H9 (cell line): ENCODE data around the gene SLTM. TPM values are rescaled to one million over a fixed set of nuclear protein-coding genes. Genes with fewer than 3 reads are reported as not detected.

Source experiments
- DNase-seq: peaks from one replicate; pipeline ENCODE4 v3.0.0-alpha.2; 2017
- H2AFZ ChIP-seq: one replicate; pipeline ENCODE4 v1.6.1; 2013; ENCODE audit warnings: mild to moderate bottlenecking, low read length, control low read depth, moderate library complexity
- H2AK5ac ChIP-seq: 2 replicates; pipeline ENCODE4 v1.6.1; 2013; ENCODE audit warnings: low read length, control low read depth, mixed read lengths; ENCODE audit not compliant: insufficient read length
- H2BK120ac ChIP-seq: one replicate; pipeline ENCODE4 v1.6.1; 2013; ENCODE audit warnings: low read depth, mild to moderate bottlenecking, low read length, control low read depth, inconsistent platforms; ENCODE audit not compliant: poor library complexity, severe bottlenecking
- H2BK12ac ChIP-seq: 2 replicates; pipeline ENCODE4 v1.6.1; 2013; ENCODE audit warnings: low read length, control low read depth, mixed read lengths, low read depth; ENCODE audit not compliant: insufficient read length
- H2BK15ac ChIP-seq: 2 replicates; pipeline ENCODE4 v1.6.1; 2013; ENCODE audit warnings: low read depth, low read length, control low read depth
- H2BK20ac ChIP-seq: one replicate; pipeline ENCODE4 v1.6.1; 2013; ENCODE audit warnings: low read depth, mild to moderate bottlenecking, low read length, control low read depth, inconsistent platforms; ENCODE audit not compliant: poor library complexity, severe bottlenecking
- H2BK5ac ChIP-seq: 2 replicates; pipeline ENCODE4 v1.6.1; 2013; ENCODE audit warnings: low read length, control low read depth, mixed read lengths; ENCODE audit not compliant: insufficient read length
- H3K14ac ChIP-seq: 2 replicates; pipeline ENCODE4 v1.6.1; 2013; ENCODE audit warnings: low read length, control low read depth; ENCODE audit not compliant: insufficient read depth
- H3K18ac ChIP-seq: 2 replicates; pipeline ENCODE4 v1.6.1; 2013; ENCODE audit warnings: low read depth, mild to moderate bottlenecking, mixed read lengths, low read length, control low read depth; ENCODE audit not compliant: insufficient read length
- H3K23ac ChIP-seq: 2 replicates; pipeline ENCODE4 v1.6.1; 2013; ENCODE audit warnings: low read length, control low read depth, mixed read lengths, low read depth; ENCODE audit not compliant: insufficient read length
- H3K23me2 ChIP-seq: 2 replicates; pipeline ENCODE4 v1.6.1; 2013; ENCODE audit warnings: low read depth, mild to moderate bottlenecking, mixed read lengths, low read length, control low read depth; ENCODE audit not compliant: insufficient read length, poor library complexity, severe bottlenecking
- H3K27ac ChIP-seq: 2 replicates; pipeline ENCODE4 v1.5.1; 2013; ENCODE audit warnings: low read length, control low read depth, mixed read lengths, low read depth; ENCODE audit not compliant: insufficient read length
- H3K27me3 ChIP-seq: 2 replicates; pipeline ENCODE4 v1.6.1; 2013; ENCODE audit warnings: low read length, control low read depth, inconsistent platforms; ENCODE audit not compliant: insufficient read depth
- H3K4ac ChIP-seq: 2 replicates; pipeline ENCODE4 v1.6.1; 2013; ENCODE audit warnings: low read depth, mild to moderate bottlenecking, control low read depth, inconsistent platforms, low read length, moderate library complexity
- H3K4me1 ChIP-seq: 2 replicates; pipeline ENCODE4 v1.6.1; 2013; ENCODE audit warnings: low read length, control low read depth, inconsistent platforms; ENCODE audit not compliant: insufficient read depth
- H3K4me2 ChIP-seq: 2 replicates; pipeline ENCODE4 v1.6.1; 2013; ENCODE audit warnings: low read length, control low read depth, mixed read lengths; ENCODE audit not compliant: insufficient read length, insufficient read depth
- H3K56ac ChIP-seq: 2 replicates; pipeline ENCODE4 v1.6.1; 2013; ENCODE audit warnings: low read depth, mild to moderate bottlenecking, mixed read lengths, low read length, control low read depth; ENCODE audit not compliant: insufficient read length
- H3K79me1 ChIP-seq: 2 replicates; pipeline ENCODE4 v1.6.1; 2013; ENCODE audit warnings: low read depth, mild to moderate bottlenecking, moderate library complexity, low read length, control low read depth, inconsistent platforms; ENCODE audit not compliant: insufficient read depth, poor library complexity, severe bottlenecking
- H3K79me2 ChIP-seq: 2 replicates; pipeline ENCODE4 v1.6.1; 2013; ENCODE audit warnings: low read length, control low read depth, inconsistent platforms; ENCODE audit not compliant: insufficient read depth
- H3K9ac ChIP-seq: 2 replicates; pipeline ENCODE4 v1.6.1; 2013; ENCODE audit warnings: low read length, control low read depth, mixed read lengths; ENCODE audit not compliant: insufficient read length; ENCODE audit errors: extremely low read depth
- H3K9me3 ChIP-seq: one replicate; pipeline ENCODE4 v1.6.1; 2013; ENCODE audit warnings: low read depth, low read length, inconsistent platforms; ENCODE audit not compliant: control insufficient read depth
- H3T11ph ChIP-seq: one replicate; pipeline ENCODE4 v1.6.1; 2013; ENCODE audit warnings: mild to moderate bottlenecking, low read length, control low read depth, inconsistent platforms
- H4K20me1 ChIP-seq: one replicate; pipeline ENCODE4 v1.6.1; 2013; ENCODE audit not compliant: control insufficient read depth, insufficient read length, insufficient read depth
- H4K5ac ChIP-seq: 2 replicates; pipeline ENCODE4 v1.6.1; 2013; ENCODE audit warnings: low read depth, mild to moderate bottlenecking, mixed read lengths, low read length, control low read depth; ENCODE audit not compliant: insufficient read length
- H4K8ac ChIP-seq: replicated peaks from 2 replicates; pipeline ENCODE4 v1.6.1; 2013; ENCODE audit warnings: low read length, control low read depth, mixed read lengths, low read depth; ENCODE audit not compliant: insufficient read length
- H4K91ac ChIP-seq: 2 replicates; pipeline ENCODE4 v1.6.1; 2013; ENCODE audit warnings: low read depth, mild to moderate bottlenecking, moderate library complexity, mixed read lengths, low read length, control low read depth; ENCODE audit not compliant: insufficient read length
- H3K27ac Mint-ChIP-seq, 3 experiments: 2 replicates in 2 of 3; 3 replicates in 1 of 3; pipeline ENCODE4 v1.8.0; 2020 to 2021; ENCODE audit warnings: mixed read lengths in 3 of 3, mild to moderate bottlenecking in 1 of 3, moderate library complexity in 1 of 3
- H3K27me3 Mint-ChIP-seq: 2 replicates; pipeline ENCODE4 v1.8.0; 2021; ENCODE audit warnings: low read depth, mild to moderate bottlenecking, moderate library complexity, mixed read lengths
- H3K36me3 Mint-ChIP-seq, 3 experiments: 2 replicates in 2 of 3; 3 replicates in 1 of 3; pipeline ENCODE4 v1.8.0; 2020 to 2021; ENCODE audit warnings: low read depth in 3 of 3, mixed read lengths in 3 of 3; ENCODE audit not compliant: insufficient read depth in 1 of 3
- H3K4me1 Mint-ChIP-seq, 2 experiments: 2 replicates each; pipeline ENCODE4 v1.8.0; 2020; ENCODE audit warnings: mixed read lengths in 2 of 2
- H3K4me3 Mint-ChIP-seq, 2 experiments: 2 replicates in 1 of 2; 3 replicates in 1 of 2; pipeline ENCODE4 v1.8.0; 2020 to 2021; ENCODE audit warnings: mild to moderate bottlenecking in 2 of 2, mixed read lengths in 2 of 2, moderate library complexity in 1 of 2
- H3K9me3 Mint-ChIP-seq, 2 experiments: 2 replicates in 1 of 2; 3 replicates in 1 of 2; pipeline ENCODE4 v1.8.0; 2020; ENCODE audit warnings: mild to moderate bottlenecking in 2 of 2, mixed read lengths in 2 of 2, moderate library complexity in 1 of 2
- WGBS: extraction: QIAGEN DNeasy Blood & Tissue Kit; methylation state at CpG from one replicate; pipeline ENCODE4 v1.1.7; 2013; ENCODE audit warnings: missing lambda C conversion rate, low lambda C conversion rate, mixed read lengths; ENCODE audit not compliant: insufficient read length; ENCODE audit errors: extremely low coverage; 5-methylcytosine and 5-hydroxymethylcytosine counted together
- total RNA-seq: library from RNA; stranded (reverse); gene quantifications from 2 replicates; pipeline ENCODE4 v1.2.1, GENCODE V29; 2021
- TF ChIP-seq, protein P1 (sequence below): fragments of 200-600 bp; sonication (generic); conservative IDR thresholded peaks from 3 replicates; pipeline ENCODE4 v1.8.0; 2021; ENCODE audit warnings: antibody characterized with exemption, mild to moderate bottlenecking

SLTM gene
- total RNA-seq, 1 experiment from 2014 or later: 132 TPM

DNA sequence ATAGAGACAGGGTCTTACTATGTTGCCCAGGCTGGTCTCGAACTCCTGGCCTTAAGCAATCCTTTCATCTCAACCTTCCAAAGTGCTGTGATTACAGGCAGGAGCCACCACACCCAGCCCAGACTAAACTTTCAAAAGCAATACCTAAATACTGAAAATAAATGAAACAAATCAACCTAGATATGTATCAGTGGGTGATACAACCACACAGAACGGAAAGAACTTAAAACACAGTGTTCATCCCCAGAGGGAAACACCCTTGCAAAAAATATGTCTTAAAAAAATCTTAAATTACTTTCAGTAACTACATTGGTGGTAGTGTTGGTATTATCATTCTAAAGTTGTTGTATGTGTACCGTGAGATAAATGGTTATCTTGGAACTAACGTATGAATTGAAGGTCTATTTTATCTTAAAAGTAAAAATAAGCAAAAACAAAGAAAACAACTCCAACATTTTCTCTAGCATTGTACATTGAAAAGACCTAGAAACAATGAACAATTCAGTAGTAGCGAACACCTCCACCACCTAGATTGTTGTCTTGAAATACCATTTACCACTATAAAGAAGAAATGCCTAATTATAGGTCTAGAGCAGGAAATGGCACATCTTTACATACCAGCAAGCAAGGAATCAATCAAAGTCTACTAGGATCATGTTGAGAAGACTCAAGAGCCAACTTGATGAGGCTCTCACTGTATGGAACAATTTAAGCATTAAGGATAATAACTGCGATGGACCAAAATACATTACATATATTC, 24.7 kb downstream of the SLTM start:
- no peak overlapping the region for H3K9ac ChIP-seq
- H3K27ac Mint-ChIP-seq: no peak overlapping the region

More for the DNA sequence above, 24.7 kb downstream of the SLTM start:
- Histone ChIP-seq H3K9me3 (no peaks in the 10 kb centered on the region), H3K14ac (no peak overlapping the region), H3K4ac (no peak overlapping the region), H3K23me2 (no peaks in the 10 kb centered on the region), H4K91ac (no peak overlapping the region), H3K27ac (no peak overlapping the region), H3K4me1 (no peaks in the 10 kb centered on the region), H3K23ac (no peak overlapping the region), H2BK12ac (no peak overlapping the region), H4K5ac (no peak overlapping the region), H2BK15ac (no peak overlapping the region), H2AK5ac (no peak overlapping the region), H3K27me3 (no peaks in the 10 kb centered on the region), H4K20me1 (peaks cover 3% of the 10 kb centered on the region), H2BK20ac (no peak overlapping the region), H3K18ac (no peak overlapping the region), H3K79me1 (no peaks in the 10 kb centered on the region), H3K4me2 (no peak overlapping the region), H3T11ph (no peak overlapping the region), H3K79me2 (no peaks in the 10 kb centered on the region; the same call in 1 of the 2 replicates), H2BK120ac (no peak overlapping the region), H2BK5ac (no peak overlapping the region), H4K8ac (no peak overlapping the region), H2AFZ (no peak overlapping the region), H3K56ac (no peak overlapping the region)
- Mint-ChIP-seq H3K27me3 (no peaks in the 10 kb centered on the region), H3K4me3 (no peak overlapping the region), H3K4me1 (peaks cover 11 to 13% of the 10 kb centered on the region in 2 experiments), H3K36me3 (peaks cover 14 to 81% (median 78%) of the 10 kb centered on the region in 3 experiments; a peak in 6 of 7 replicates), H3K9me3 (no peaks in the 10 kb centered on the region)
- no peak for DNase-seq
- WGBS: no CpG with 5 or more reads among the region's 6 CpGs
- TF ChIP-seq, protein P1, sequence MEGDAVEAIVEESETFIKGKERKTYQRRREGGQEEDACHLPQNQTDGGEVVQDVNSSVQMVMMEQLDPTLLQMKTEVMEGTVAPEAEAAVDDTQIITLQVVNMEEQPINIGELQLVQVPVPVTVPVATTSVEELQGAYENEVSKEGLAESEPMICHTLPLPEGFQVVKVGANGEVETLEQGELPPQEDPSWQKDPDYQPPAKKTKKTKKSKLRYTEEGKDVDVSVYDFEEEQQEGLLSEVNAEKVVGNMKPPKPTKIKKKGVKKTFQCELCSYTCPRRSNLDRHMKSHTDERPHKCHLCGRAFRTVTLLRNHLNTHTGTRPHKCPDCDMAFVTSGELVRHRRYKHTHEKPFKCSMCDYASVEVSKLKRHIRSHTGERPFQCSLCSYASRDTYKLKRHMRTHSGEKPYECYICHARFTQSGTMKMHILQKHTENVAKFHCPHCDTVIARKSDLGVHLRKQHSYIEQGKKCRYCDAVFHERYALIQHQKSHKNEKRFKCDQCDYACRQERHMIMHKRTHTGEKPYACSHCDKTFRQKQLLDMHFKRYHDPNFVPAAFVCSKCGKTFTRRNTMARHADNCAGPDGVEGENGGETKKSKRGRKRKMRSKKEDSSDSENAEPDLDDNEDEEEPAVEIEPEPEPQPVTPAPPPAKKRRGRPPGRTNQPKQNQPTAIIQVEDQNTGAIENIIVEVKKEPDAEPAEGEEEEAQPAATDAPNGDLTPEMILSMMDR: no peak
